WTC11 (cell line): ENCODE results near the gene CHRNB2.

Source experiments
- CREB1 ChIP-seq: sonication (generic); formaldehyde crosslinking; IDR thresholded peaks from 2 replicates; pipeline ENCODE4 v1.8.0; 2023; ENCODE audit warnings: mild to moderate bottlenecking, missing genetic modification reagents
- GABPB1 ChIP-seq: sonication (generic); formaldehyde crosslinking; IDR thresholded peaks from 2 replicates; pipeline ENCODE4 v1.8.1; 2023; ENCODE audit warnings: mild to moderate bottlenecking, missing genetic modification reagents
- KAT7 ChIP-seq: sonication (generic); formaldehyde crosslinking; IDR thresholded peaks from 2 replicates; pipeline ENCODE4 v1.8.1; 2023; ENCODE audit warnings: missing genetic modification reagents, mild to moderate bottlenecking, borderline replicate concordance
- NFE2L1 ChIP-seq: sonication (generic); formaldehyde crosslinking; IDR thresholded peaks from 2 replicates; pipeline ENCODE4 v1.8.1; 2023; ENCODE audit warnings: missing genetic modification reagents
- ZNF512 ChIP-seq: sonication (generic); formaldehyde crosslinking; IDR thresholded peaks from 2 replicates; pipeline ENCODE4 v1.8.1; 2022; ENCODE audit warnings: missing genetic modification reagents, borderline replicate concordance
- TF ChIP-seq, protein P1 (sequence below): sonication (generic); formaldehyde crosslinking; IDR thresholded peaks from 2 replicates; pipeline ENCODE4 v1.8.1; 2023; ENCODE audit warnings: mild to moderate bottlenecking, missing genetic modification reagents
- TF ChIP-seq, protein P2 (sequence below): sonication (generic); formaldehyde crosslinking; IDR thresholded peaks from 2 replicates; pipeline ENCODE4 v1.8.1; 2023; ENCODE audit warnings: mild to moderate bottlenecking, missing genetic modification reagents
- TF ChIP-seq, protein P3 (sequence below): fragments of 200-600 bp; IDR thresholded peaks from 2 replicates; pipeline ENCODE4 v1.8.0; 2022; ENCODE audit warnings: antibody characterized with exemption

DNA sequence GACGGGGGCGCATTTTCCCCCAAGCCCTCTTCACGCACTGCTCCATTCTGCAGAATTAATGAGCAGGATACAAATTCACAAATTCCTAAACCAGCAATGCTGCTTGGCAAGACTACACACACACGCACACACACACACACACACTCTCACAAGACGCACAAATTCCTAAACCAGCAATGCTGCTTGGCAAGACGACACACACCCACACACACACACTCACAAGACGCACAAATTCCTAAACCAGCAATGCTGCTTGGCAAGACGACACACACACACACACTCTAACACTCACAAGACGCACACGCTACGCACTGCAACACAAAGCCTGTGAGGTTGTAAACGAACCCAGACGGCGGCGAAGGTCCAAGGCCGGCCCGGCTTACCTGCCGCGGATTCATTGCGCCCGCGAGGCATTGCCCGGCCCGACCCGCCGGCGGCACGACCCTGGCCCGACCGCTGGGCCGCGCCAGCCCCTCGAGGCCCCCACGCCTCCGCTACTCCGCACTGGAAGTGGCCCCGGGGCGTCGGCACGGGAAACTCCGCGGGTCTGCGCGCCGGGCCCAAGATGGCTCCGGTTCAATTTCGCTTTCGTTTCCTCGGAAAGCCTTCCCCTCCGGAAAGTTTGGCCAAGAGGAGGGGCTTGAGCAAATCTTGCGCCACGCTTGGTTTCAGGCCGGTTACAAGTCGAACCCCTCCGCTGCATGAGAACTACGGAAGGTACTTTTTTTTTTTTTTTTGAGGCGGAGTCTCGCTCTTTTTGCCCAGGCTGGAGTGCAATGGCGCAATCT, 40.2 kb downstream of the CHRNB2 start, which contains the start of gene ADAR:
- TF ChIP-seq, protein P1, sequence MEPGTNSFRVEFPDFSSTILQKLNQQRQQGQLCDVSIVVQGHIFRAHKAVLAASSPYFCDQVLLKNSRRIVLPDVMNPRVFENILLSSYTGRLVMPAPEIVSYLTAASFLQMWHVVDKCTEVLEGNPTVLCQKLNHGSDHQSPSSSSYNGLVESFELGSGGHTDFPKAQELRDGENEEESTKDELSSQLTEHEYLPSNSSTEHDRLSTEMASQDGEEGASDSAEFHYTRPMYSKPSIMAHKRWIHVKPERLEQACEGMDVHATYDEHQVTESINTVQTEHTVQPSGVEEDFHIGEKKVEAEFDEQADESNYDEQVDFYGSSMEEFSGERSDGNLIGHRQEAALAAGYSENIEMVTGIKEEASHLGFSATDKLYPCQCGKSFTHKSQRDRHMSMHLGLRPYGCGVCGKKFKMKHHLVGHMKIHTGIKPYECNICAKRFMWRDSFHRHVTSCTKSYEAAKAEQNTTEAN (CRISPR knock-in tag), result 0 out of 2 replicates have a peak, but pooled peaks have one; percentile 19
- TF ChIP-seq, protein P2, sequence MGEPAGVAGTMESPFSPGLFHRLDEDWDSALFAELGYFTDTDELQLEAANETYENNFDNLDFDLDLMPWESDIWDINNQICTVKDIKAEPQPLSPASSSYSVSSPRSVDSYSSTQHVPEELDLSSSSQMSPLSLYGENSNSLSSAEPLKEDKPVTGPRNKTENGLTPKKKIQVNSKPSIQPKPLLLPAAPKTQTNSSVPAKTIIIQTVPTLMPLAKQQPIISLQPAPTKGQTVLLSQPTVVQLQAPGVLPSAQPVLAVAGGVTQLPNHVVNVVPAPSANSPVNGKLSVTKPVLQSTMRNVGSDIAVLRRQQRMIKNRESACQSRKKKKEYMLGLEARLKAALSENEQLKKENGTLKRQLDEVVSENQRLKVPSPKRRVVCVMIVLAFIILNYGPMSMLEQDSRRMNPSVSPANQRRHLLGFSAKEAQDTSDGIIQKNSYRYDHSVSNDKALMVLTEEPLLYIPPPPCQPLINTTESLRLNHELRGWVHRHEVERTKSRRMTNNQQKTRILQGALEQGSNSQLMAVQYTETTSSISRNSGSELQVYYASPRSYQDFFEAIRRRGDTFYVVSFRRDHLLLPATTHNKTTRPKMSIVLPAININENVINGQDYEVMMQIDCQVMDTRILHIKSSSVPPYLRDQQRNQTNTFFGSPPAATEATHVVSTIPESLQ (CRISPR knock-in tag), result no peak
- TF ChIP-seq, protein P3, sequence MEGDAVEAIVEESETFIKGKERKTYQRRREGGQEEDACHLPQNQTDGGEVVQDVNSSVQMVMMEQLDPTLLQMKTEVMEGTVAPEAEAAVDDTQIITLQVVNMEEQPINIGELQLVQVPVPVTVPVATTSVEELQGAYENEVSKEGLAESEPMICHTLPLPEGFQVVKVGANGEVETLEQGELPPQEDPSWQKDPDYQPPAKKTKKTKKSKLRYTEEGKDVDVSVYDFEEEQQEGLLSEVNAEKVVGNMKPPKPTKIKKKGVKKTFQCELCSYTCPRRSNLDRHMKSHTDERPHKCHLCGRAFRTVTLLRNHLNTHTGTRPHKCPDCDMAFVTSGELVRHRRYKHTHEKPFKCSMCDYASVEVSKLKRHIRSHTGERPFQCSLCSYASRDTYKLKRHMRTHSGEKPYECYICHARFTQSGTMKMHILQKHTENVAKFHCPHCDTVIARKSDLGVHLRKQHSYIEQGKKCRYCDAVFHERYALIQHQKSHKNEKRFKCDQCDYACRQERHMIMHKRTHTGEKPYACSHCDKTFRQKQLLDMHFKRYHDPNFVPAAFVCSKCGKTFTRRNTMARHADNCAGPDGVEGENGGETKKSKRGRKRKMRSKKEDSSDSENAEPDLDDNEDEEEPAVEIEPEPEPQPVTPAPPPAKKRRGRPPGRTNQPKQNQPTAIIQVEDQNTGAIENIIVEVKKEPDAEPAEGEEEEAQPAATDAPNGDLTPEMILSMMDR, result no peak
- TF ChIP-seq GABPB1 (peak; percentile 56), NFE2L1 (CRISPR knock-in tag) (no peak), KAT7 (CRISPR knock-in tag) (0 out of 2 replicates have a peak, but pooled peaks have one; percentile 42), ZNF512 (CRISPR knock-in tag) (no peak), CREB1 (CRISPR knock-in tag) (no peak)
